ENCODE results near the gene TMEM169.

- TF ChIP-seq EZH2 (IDR thresholded peaks at IDR 0.05; ENCODE audit: low read depth): no peak
- no peak for TF ChIP-seq CTCF (conservative IDR thresholded peaks at IDR 0.05)
Observed at GRCh38 chr2:216039918-216040317, 41.8 kb upstream of the TMEM169 start.

Measured in PC-9 (cell line).